ENCODE data around the gene AK5. TPM values are rescaled to one million over a fixed set of nuclear protein-coding genes. Genes with fewer than 3 reads are reported as not detected.

The AK5 gene
- total and polyA plus RNA-seq, 2 of the 4 experiments (the other 2 are of a cell fraction): 22.5 to 25.8 TPM

- Histone ChIP-seq H2AFZ (replicated peaks; ENCODE audit: low read length, poor library complexity) (no peak overlapping the region), H4K91ac (ENCODE audit: insufficient read depth, low read depth, low read length) (no peak overlapping the region), H2BK5ac (ENCODE audit: low read depth, low read length, poor library complexity, severe bottlenecking) (no peak overlapping the region), H2BK120ac (ENCODE audit: low read depth, low read length) (no peak overlapping the region), H3K36me3 (ENCODE audit: control insufficient read depth, insufficient read depth, low read length) (0 out of 2 replicates have a peak, but pooled peaks cover 4% of the 10 kb centered on the region), H3K27me3 (ENCODE audit: control insufficient read depth, insufficient read depth, low read length) (no peaks in the 10 kb centered on the region), H2AK5ac (ENCODE audit: low read depth, low read length) (no peak overlapping the region), H4K5ac (ENCODE audit: low read depth, low read length) (no peak overlapping the region), H3K23ac (ENCODE audit: low read depth, low read length) (no peak overlapping the region), H3K79me1 (ENCODE audit: low read depth in 1 of 2, low read length in 2 of 2) (peaks cover 31 to 42% of the 10 kb centered on the region in 2 experiments), H3K56ac (ENCODE audit: extremely low read depth, insufficient read depth, low read length) (no peak overlapping the region), H4K8ac (ENCODE audit: low read depth in 2 of 2, low read length in 2 of 2) (no peak overlapping the region), H3K4ac (ENCODE audit: low read depth, low read length) (no peak overlapping the region), H3K14ac (replicated peaks; ENCODE audit: low read depth, low read length) (no peak overlapping the region), H4K20me1 (ENCODE audit: insufficient read depth, low read length) (peaks cover 9% of the 10 kb centered on the region; the same call in 1 of the 2 replicates), H2BK20ac (ENCODE audit: low read depth, low read length) (no peak overlapping the region), H3K4me3 (ENCODE audit: insufficient read depth, low read depth, low read length) (no peak overlapping the region), H3K18ac (ENCODE audit: low read depth, low read length) (no peak overlapping the region), H3K9me3 (ENCODE audit: control insufficient read depth, insufficient read depth, low read length) (peaks cover 4% of the 10 kb centered on the region), H3K4me2 (ENCODE audit: low read depth, low read length) (no peak overlapping the region), H3K27ac (ENCODE audit: insufficient read depth, low read length) (no peak overlapping the region), H2AK9ac (replicated peaks; ENCODE audit: low read depth, low read length, poor library complexity) (no peak overlapping the region), H3K4me1 (ENCODE audit: control insufficient read depth, insufficient read depth, low read length) (peaks cover 8% of the 10 kb centered on the region; the same call in 1 of the 2 replicates), H2BK15ac (ENCODE audit: low read depth, low read length) (no peak overlapping the region), H3K9me1 (ENCODE audit: insufficient read depth, low read length) (peaks cover 15% of the 10 kb centered on the region), H3K9ac (ENCODE audit: low read depth, low read length) (no peak overlapping the region)
- POLR2A ChIA-PET (ENCODE audit: unreplicated experiment): no interaction called here
- no peak for DNase-seq
- WGBS, 2 experiments (ENCODE audit: extremely low coverage in 2 of 2, insufficient read length in 1 of 2): no CpG with 5 or more reads among the region's 3 CpGs
- dilution Hi-C loops (cut with HindIII; ENCODE audit: low sequenced_read_pairs, unreplicated experiment): no loop called here
- CTCF ChIA-PET: no interaction called here
- BruUV-seq (replicated peaks): no TSS peak
- TF ChIP-seq FOS (IDR thresholded peaks at IDR 0.05; ENCODE audit: low read depth, low read length) (no peak), CEBPB (IDR thresholded peaks at IDR 0.05; ENCODE audit: low read depth, low read length) (no peak), MXI1 (IDR thresholded peaks at IDR 0.05; ENCODE audit: borderline replicate concordance, low read depth, low read length) (no peak), RCOR1 (IDR thresholded peaks at IDR 0.05; ENCODE audit: insufficient replicate concordance, low read length) (no peak), CTCF (conservative IDR thresholded peaks at IDR 0.05; ENCODE audit: low read depth, low read length) (no peak), CHD1 (IDR thresholded peaks at IDR 0.05; ENCODE audit: low read depth, low read length) (no peak), NFE2L2 (IDR thresholded peaks at IDR 0.05; ENCODE audit: low read depth, low read length) (no peak), SMC3 (IDR thresholded peaks at IDR 0.05; ENCODE audit: low read depth, low read length) (no peak), ELK1 (IDR thresholded peaks at IDR 0.05; ENCODE audit: borderline replicate concordance, low read depth, low read length) (no peak), POLR2A (IDR thresholded peaks at IDR 0.05; ENCODE audit: low read depth, low read length) (no peak), RFX5 (IDR thresholded peaks at IDR 0.05; ENCODE audit: low read depth, low read length) (no peak), BHLHE40 (IDR thresholded peaks at IDR 0.05; ENCODE audit: low read depth, low read length) (no peak), MAZ (IDR thresholded peaks at IDR 0.05; ENCODE audit: borderline replicate concordance, low read depth, low read length) (no peak), MAFK (IDR thresholded peaks at IDR 0.05; ENCODE audit: low read depth, low read length) (no peak), RAD21 (IDR thresholded peaks at IDR 0.05; ENCODE audit: low read length) (no peak)
- TF ChIP-seq, protein P1, sequence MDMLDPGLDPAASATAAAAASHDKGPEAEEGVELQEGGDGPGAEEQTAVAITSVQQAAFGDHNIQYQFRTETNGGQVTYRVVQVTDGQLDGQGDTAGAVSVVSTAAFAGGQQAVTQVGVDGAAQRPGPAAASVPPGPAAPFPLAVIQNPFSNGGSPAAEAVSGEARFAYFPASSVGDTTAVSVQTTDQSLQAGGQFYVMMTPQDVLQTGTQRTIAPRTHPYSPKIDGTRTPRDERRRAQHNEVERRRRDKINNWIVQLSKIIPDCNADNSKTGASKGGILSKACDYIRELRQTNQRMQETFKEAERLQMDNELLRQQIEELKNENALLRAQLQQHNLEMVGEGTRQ (IDR thresholded peaks at IDR 0.05; ENCODE audit: low read depth, low read length): no peak
- in situ Hi-C loops (cut with MboI; ENCODE audit: low sequenced_read_pairs): no loop called here
- intact Hi-C loops (cut with micrococcal nuclease): no loop called here
- ATAC-seq (ENCODE audit: low read depth): no peak
Measured at GRCh38 chr1:77608893-77609292, 327.1 kb downstream of the AK5 start.
